LNCaP clone FGC (cell line): Measurements from ENCODE around the gene XPOT.

Experiments
- DNase-seq: peaks from one replicate; pipeline ENCODE4 v3.0.0-alpha.2; 2011; ENCODE audit warnings: low read depth
- H3K4me3 ChIP-seq: 2 replicates; pipeline ENCODE4 v1.5.1; 2011; ENCODE audit warnings: mild to moderate bottlenecking, low read depth, low read length, control low read depth
- TF ChIP-seq, protein P1 (sequence below): IDR thresholded peaks from 2 replicates; pipeline ENCODE4 v1.5.1; 2012; ENCODE audit warnings: mild to moderate bottlenecking; ENCODE audit not compliant: control insufficient read depth, insufficient read depth; ENCODE audit errors: extremely low read depth

XPOT gene

DNA sequence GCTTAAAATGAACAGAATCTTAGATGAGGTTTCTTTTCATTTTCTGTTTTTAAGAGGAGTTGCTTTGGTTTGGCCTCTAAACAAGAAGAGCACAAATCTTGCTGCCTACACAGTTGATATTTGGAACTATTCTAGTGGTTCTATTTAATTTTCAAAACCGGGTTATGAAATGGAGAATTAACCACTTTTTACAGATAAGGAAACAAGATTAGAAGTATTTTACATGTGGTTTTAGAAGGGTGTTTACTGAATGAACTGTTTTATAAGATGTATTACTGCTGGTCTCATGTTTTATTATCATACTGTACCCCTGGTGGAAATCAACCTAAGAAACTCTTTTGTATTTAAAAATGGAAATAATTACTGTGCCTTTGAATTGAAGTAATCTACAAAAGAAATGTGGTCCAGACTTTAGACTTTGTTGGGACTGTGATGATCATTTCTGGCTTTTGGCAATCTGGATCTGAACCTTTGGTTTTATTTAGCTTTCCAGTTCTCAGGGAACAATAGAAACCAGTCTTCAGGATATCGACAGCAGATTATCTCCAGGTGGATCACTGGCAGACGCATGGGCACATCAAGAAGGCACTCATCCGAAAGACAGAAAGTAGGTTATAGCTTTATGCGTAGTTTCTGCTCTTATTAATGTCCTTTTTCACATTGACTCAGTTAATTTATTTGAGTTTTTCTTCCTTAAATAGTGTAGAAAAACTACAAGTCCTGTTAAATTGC lies 91.0 kb downstream of the XPOT start:
- H3K4me3 ChIP-seq = no peak overlapping the region
- DNase-seq = no peak
- TF ChIP-seq, protein P1, sequence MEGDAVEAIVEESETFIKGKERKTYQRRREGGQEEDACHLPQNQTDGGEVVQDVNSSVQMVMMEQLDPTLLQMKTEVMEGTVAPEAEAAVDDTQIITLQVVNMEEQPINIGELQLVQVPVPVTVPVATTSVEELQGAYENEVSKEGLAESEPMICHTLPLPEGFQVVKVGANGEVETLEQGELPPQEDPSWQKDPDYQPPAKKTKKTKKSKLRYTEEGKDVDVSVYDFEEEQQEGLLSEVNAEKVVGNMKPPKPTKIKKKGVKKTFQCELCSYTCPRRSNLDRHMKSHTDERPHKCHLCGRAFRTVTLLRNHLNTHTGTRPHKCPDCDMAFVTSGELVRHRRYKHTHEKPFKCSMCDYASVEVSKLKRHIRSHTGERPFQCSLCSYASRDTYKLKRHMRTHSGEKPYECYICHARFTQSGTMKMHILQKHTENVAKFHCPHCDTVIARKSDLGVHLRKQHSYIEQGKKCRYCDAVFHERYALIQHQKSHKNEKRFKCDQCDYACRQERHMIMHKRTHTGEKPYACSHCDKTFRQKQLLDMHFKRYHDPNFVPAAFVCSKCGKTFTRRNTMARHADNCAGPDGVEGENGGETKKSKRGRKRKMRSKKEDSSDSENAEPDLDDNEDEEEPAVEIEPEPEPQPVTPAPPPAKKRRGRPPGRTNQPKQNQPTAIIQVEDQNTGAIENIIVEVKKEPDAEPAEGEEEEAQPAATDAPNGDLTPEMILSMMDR = no peak

- TF ChIP-seq, protein P1 = no peak
- DNase-seq = no peak
- H3K4me3 ChIP-seq = no peak overlapping the region
Observed at GRCh38 chr12:64496839-64497400, 92.7 kb downstream of the XPOT start.

- no peak for DNase-seq
- TF ChIP-seq, protein P1 = no peak
- no peak overlapping the region for H3K4me3 ChIP-seq
Observed at GRCh38 chr12:64497484-64497883, 93.3 kb downstream of the XPOT start.

- no peak for DNase-seq
- no peak overlapping the region for H3K4me3 ChIP-seq
- TF ChIP-seq, protein P1 = no peak
Observed at GRCh38 chr12:64497903-64498302, 93.7 kb downstream of the XPOT start.

DNA sequence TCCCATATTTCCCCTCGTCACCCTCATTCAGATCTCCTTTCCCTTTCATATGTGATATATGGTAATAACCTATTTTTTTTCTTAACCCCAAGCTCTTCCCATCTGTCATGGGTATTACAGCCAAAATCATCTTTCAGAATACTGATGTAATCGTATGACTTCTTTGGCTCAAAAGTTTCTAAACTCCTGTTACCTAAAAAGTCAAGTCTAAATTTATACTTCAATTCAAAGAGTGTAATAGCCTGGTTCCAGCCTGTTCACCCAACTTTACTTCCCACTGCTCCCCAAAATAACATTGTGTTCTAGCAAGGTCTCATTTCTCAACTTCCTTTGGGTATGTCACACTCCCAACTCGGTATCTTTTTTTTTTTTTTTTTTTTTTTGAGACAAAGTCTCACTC lies 96.2 kb downstream of the XPOT start:
- no peak overlapping the region for H3K4me3 ChIP-seq
- DNase-seq = no peak
- TF ChIP-seq, protein P1 = no peak
